HCT116 (cell line): ENCODE data around the gene TRIM50.
"Not testable (repeated sequence)": the region's sequence is repeated elsewhere in the genome, so short reads cannot be mapped to it uniquely, and the experiment has no call there.

Experiments
- POLR2A ChIP-seq: IDR thresholded peaks from 2 replicates; pipeline ENCODE4 v1.7.0; 2011; ENCODE audit warnings: borderline replicate concordance; ENCODE audit not compliant: insufficient read depth, insufficient read length; ENCODE audit errors: extremely low read depth
- SIN3A ChIP-seq: IDR thresholded peaks from 2 replicates; pipeline ENCODE4 v1.6.1; 2012; ENCODE audit warnings: low read depth
- SRF ChIP-seq: IDR thresholded peaks from 2 replicates; pipeline ENCODE4 v1.6.1; 2012; ENCODE audit warnings: low read depth
- TF ChIP-seq, protein P1 (sequence below), 3 experiments: fragments of 200-600 bp in 1 of 3; sonication (generic) in 1 of 3; IDR thresholded peaks in 2 of 3; conservative IDR thresholded peaks in 1 of 3; 2 replicates each; pipeline ENCODE4 v1.5.1; 2012 to 2017; ENCODE audit warnings: low read depth in 2 of 3, low read length in 2 of 3, antibody characterized with exemption in 1 of 3, borderline replicate concordance in 1 of 3, control low read depth in 1 of 3, mild to moderate bottlenecking in 1 of 3, mixed read lengths in 1 of 3, mixed run types in 1 of 3, moderate library complexity in 1 of 3; ENCODE audit not compliant: insufficient read depth in 1 of 3

DNA sequence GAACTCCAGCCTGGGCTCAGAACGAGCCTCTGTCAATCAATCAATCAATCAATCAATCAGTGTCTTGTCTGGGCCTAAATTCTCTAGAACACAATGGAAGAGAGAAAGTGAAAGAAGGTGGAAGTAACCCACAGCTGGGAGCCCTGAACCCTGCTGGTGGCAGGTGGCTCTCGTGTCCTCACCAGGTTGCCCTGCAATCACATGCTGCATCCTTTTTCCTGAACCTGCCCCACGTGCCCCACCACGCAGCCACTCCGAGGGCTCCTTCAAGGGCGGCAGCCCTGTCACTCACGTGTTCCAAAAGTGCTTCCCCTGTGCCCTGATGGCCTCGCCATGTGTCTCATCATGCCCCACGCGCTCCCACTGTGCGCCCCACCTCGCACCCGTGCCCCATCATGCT, 433 bp downstream of the TRIM50 start:
- TF ChIP-seq, protein P1, sequence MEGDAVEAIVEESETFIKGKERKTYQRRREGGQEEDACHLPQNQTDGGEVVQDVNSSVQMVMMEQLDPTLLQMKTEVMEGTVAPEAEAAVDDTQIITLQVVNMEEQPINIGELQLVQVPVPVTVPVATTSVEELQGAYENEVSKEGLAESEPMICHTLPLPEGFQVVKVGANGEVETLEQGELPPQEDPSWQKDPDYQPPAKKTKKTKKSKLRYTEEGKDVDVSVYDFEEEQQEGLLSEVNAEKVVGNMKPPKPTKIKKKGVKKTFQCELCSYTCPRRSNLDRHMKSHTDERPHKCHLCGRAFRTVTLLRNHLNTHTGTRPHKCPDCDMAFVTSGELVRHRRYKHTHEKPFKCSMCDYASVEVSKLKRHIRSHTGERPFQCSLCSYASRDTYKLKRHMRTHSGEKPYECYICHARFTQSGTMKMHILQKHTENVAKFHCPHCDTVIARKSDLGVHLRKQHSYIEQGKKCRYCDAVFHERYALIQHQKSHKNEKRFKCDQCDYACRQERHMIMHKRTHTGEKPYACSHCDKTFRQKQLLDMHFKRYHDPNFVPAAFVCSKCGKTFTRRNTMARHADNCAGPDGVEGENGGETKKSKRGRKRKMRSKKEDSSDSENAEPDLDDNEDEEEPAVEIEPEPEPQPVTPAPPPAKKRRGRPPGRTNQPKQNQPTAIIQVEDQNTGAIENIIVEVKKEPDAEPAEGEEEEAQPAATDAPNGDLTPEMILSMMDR (IDR thresholded peaks at IDR 0.05 in 2 of 3, conservative IDR thresholded peaks at IDR 0.05 in 1 of 3; ENCODE audit: borderline replicate concordance in 1 of 3, insufficient read depth in 1 of 3, low read depth in 2 of 3, low read length in 2 of 3), result not testable (repeated sequence)
- not testable (repeated sequence) for TF ChIP-seq POLR2A, SIN3A, SRF
